ENCODE data around the gene AP1M2. TPM values are rescaled to one million over a fixed set of nuclear protein-coding genes. Genes with fewer than 3 reads are reported as not detected.

AP1M2 gene
- total RNA-seq, 2 donors from 2014 or later, result not detected

GRCh38 chr19:10604460-10604980 is 17.4 kb upstream of the AP1M2 start:
- H3K36me3 Mint-ChIP-seq, result peaks cover 21% of the 10 kb centered on the region in 2 donors
- H3K27ac Mint-ChIP-seq, result peak overlapping the region; percentile 99 to 100
- no peak for ATAC-seq
- H3K9me3 Mint-ChIP-seq, result no peaks in the 10 kb centered on the region
- peak in 1 of 2 donors; percentile 24 for DNase-seq (ENCODE audit: low spot score in 2 of 2)

DNA sequence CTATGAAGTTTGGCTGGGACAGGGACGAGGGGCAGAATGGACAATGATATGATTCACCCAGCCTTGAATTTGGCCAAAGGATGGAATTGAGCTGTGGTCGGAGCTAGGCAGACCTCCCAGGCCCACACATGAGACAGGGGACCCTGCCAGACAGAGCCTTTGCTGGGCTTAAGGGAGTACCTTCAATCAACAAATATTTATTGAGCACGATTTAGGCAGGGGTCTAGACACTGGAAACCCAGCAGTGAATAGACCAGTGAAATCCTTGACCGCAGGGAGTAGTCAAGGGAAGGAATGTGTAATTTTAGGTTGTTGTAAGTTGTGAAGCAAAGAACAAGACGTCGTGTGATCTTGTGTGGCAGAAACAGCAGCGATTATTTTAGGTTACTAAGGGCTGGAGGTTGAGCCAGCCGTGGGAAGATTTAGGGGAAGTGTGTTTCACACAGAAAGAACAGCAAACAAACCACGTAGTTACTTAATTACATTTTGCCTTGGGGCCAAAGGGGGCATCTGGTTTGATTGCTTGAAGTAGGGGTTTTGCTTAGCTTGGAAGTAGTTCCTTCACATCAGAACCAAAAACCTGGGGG is 16.9 kb upstream of the AP1M2 start:
- ATAC-seq, result peak; percentile 3 to 40
- Mint-ChIP-seq H3K27ac (peak overlapping the region; percentile 99 to 100), H3K36me3 (peaks cover 21% of the 10 kb centered on the region in 2 donors), H3K9me3 (no peaks in the 10 kb centered on the region)
- DNase-seq (ENCODE audit: low spot score in 2 of 2), result peak in 1 of 2 donors; percentile 17

DNA sequence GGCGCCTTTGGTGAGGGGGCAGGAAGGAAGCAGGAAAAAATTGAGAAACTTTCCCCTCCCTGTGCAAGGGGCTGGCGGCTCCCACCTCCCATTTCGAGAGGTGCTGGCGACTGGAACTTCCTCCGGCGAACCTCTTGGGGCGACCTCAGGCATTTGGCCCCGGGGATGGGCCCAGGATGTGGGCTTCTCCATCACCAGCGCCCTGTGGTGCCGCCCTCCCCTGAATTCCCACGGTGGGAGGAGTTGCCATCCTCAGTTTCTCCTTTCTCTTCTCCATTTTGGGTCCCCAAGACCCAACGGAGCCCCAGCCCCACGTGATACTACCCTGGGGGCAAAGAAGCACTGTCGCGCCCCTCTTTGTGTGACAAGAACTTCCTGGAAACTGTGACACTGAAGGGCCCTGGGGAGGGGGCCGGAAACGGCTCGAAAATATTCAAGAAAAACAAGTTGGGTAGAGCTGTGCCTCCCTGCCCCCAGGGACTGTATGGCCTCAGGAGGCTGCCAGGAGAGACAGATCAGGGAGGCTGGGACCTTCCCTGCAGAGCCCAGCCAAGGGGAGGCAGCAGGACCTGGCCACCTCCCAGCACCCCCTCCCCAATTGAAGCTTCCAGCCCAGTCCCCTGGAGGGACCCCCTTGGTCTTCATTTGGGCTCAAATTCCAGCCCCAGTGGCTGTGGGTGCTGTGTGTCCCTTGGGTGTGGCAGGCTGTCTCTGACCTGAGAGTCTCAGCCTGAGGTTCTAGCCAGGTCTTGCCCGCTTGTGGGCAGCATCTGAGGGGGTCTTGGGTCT is 16.2 kb upstream of the AP1M2 start:
- DNase-seq (ENCODE audit: low spot score in 2 of 2) (peak; percentile 71 to 81), ATAC-seq (peak; percentile 69 to 71)
- Mint-ChIP-seq H3K36me3 (peaks cover 21% of the 10 kb centered on the region in 2 donors), H3K27ac (peak overlapping the region; percentile 99 to 100), H3K9me3 (no peaks in the 10 kb centered on the region)

DNA sequence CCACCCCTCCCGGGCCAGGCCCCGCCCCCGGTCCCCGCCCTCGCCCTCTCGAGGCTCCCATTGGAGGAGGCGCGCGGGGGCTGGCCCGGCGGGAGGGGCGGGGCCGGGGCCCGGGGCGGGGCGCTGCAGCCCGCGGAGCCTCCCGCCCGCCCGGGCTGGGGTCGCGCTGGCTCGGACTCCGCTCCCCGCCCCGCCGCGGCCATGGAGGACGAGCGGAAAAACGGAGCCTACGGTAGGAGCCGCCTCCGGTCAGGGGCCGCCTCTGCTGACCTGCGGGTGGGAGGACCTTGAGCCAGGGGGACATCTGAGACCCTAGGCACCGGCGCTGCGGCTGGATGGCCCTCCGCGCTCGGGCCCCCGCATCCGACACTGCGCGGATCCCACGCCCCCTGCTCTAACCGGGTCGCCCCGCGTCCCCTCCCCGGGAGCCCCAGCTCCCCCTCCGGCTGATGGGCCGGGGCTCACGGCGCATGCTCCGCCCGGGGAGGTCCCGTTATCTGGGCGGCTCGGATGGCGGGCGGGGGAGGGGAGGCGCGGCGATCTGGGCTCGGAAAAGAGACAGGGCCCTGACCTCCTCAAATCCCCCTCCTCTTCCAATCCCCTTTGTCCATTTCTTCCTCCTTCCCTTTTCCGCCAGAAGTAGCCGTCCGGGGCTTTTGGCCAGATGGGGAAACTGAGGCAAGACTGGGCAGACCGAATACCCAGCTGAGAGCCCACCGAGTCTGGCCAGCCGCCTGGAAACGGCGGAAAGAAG is 15.4 kb upstream of the AP1M2 start:
- DNase-seq (ENCODE audit: low spot score in 2 of 2), result peak; percentile 82 to 89
- H3K36me3 Mint-ChIP-seq, result peaks cover 21% of the 10 kb centered on the region in 2 donors
- peak overlapping the region; percentile 99 to 100 for H3K27ac Mint-ChIP-seq
- no peaks in the 10 kb centered on the region for H3K9me3 Mint-ChIP-seq
- peak; percentile 80 to 89 for ATAC-seq

DNA sequence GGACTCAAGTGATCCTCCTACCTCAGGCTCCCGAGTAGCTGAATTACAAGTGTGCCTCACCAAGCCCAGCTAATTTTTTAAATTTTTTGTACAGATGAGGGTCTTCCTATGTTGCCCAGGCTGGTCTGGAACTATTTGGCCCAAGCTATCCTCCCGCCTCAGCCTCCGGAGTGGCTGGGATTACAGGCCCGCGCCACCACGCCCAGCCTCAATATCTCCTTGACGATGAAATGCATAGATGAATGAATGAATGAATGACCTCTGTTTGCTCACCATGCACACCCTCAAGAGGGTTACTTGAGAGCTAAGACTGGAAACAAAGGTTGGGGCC is 14.9 kb upstream of the AP1M2 start:
- DNase-seq (ENCODE audit: low spot score in 2 of 2), result no peak
- H3K27ac Mint-ChIP-seq, result peak overlapping the region; percentile 81 to 99
- peaks cover 21% of the 10 kb centered on the region in 2 donors for H3K36me3 Mint-ChIP-seq
- ATAC-seq, result no peak
- H3K9me3 Mint-ChIP-seq, result no peaks in the 10 kb centered on the region

DNA sequence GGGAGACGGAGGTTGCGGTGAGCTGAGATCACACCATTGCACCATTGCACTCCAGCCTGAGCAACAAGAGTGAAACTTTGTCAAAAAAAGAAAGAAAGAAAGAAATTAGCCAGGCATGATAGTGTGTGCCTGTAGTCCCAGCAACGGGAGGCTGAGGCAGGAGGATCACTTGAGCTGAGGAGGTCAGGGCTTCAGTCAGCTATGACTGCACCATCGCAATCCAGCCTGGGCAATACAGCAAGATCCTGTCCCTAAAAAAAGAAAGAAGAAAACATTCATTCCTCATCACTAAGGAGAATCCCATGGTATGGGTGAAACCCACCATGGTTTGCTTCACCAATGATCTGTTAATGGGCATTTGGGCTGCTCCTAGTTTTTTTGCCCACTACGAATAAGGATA is 13.0 kb upstream of the AP1M2 start:
- Mint-ChIP-seq H3K9me3 (no peaks in the 10 kb centered on the region), H3K36me3 (peaks cover 21% of the 10 kb centered on the region in 2 donors), H3K27ac (no peak overlapping the region)
- DNase-seq (ENCODE audit: low spot score in 2 of 2), result no peak
- ATAC-seq, result no peak

GRCh38 chr19:10593820-10594637 is 6.9 kb upstream of the AP1M2 start:
- Mint-ChIP-seq H3K9me3 (no peaks in the 10 kb centered on the region), H3K27ac (peak overlapping the region in 1 of 2 donors; percentile 40), H3K36me3 (no peaks in the 10 kb centered on the region)
- ATAC-seq (no peak), DNase-seq (ENCODE audit: low spot score in 2 of 2) (no peak)

GRCh38 chr19:10593148-10593547 is 6.0 kb upstream of the AP1M2 start:
- Mint-ChIP-seq H3K9me3 (no peaks in the 10 kb centered on the region), H3K36me3 (no peaks in the 10 kb centered on the region)
- DNase-seq (ENCODE audit: low spot score in 2 of 2), result no peak

DNA sequence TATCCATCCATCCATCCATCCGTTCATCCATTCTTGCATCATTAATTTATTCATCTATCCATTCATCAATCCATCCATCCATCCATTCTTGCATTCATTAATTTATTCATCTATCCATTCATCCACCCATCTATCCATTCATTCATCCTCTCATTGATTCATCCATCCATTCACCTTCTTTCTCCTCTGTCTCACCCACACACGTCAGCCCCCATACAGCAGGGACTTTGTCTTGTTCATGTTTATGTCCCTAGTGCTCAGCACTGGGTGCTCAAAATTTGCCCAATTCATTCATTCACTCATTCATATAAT is 683 bp upstream of the AP1M2 start:
- ATAC-seq (no peak), DNase-seq (ENCODE audit: low spot score in 2 of 2) (no peak)
- Mint-ChIP-seq H3K36me3 (peaks cover 0 to 7% of the 10 kb centered on the region in 2 donors), H3K27ac (no peak overlapping the region), H3K9me3 (peaks cover 7% of the 10 kb centered on the region in 2 donors)

More at GRCh38 chr19:10593148-10593547, 6.0 kb upstream of the AP1M2 start:
- no peak for ATAC-seq
- no peak overlapping the region for H3K27ac Mint-ChIP-seq

DNA sequence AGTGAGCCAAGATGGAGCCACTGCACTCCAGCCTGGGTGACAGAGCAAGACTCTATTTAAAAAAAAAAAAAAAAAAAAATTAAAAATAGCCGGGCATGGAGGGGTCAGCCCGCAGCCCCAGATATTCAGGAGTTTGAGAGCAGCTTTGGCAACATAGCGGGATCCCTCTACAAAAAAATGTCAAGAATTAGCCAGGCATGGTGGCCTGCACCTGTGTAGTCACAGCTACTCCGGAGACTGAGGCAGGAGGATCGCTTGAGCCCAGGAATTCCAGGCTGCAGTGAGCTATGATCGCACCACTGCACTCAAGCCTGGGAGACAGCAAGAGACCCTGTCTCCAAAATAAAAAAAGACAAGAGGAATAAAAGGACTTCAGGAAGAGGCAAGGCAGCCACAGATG is 716 bp downstream of the AP1M2 start:
- Mint-ChIP-seq H3K36me3 (peaks cover 0 to 7% of the 10 kb centered on the region in 2 donors), H3K27ac (no peak overlapping the region), H3K9me3 (peaks cover 7% of the 10 kb centered on the region in 2 donors)
- DNase-seq (ENCODE audit: low spot score in 2 of 2) (no peak), ATAC-seq (no peak)

GRCh38 chr19:10583036-10583776 is 3.9 kb downstream of the AP1M2 start:
- Mint-ChIP-seq H3K9me3 (peaks cover 7% of the 10 kb centered on the region in 2 donors), H3K36me3 (peaks cover 0 to 7% of the 10 kb centered on the region in 2 donors), H3K27ac (no peak overlapping the region)
- no peak for ATAC-seq
- no peak for DNase-seq (ENCODE audit: low spot score in 2 of 2)

GRCh38 chr19:10582091-10582490 is 5.0 kb downstream of the AP1M2 start:
- DNase-seq (ENCODE audit: low spot score in 2 of 2) (no peak), ATAC-seq (no peak)
- Mint-ChIP-seq H3K36me3 (no peaks in the 10 kb centered on the region), H3K9me3 (no peaks in the 10 kb centered on the region), H3K27ac (no peak overlapping the region)

- no peak overlapping the region for H3K27ac Mint-ChIP-seq
- ATAC-seq, result peak; percentile 91 to 95
- H3K36me3 Mint-ChIP-seq, result no peaks in the 10 kb centered on the region
- peak; percentile 82 to 90 for DNase-seq (ENCODE audit: low spot score in 2 of 2)
- no peaks in the 10 kb centered on the region for H3K9me3 Mint-ChIP-seq
Measured at GRCh38 chr19:10580979-10581631, 6.0 kb downstream of the AP1M2 start.

- peak overlapping the region in 1 of 2 donors; percentile 29 for H3K27ac Mint-ChIP-seq
- DNase-seq (ENCODE audit: low spot score in 2 of 2) (no peak), ATAC-seq (no peak)
- no peaks in the 10 kb centered on the region for H3K9me3 Mint-ChIP-seq
- no peaks in the 10 kb centered on the region for H3K36me3 Mint-ChIP-seq
Measured at GRCh38 chr19:10577951-10578350, 9.2 kb downstream of the AP1M2 start.

- ATAC-seq, result peak in 1 of 2 donors; percentile 33
- no peak for DNase-seq (ENCODE audit: low spot score in 2 of 2)
- no peaks in the 10 kb centered on the region for H3K36me3 Mint-ChIP-seq
- peak overlapping the region in 1 of 2 donors; percentile 37 for H3K27ac Mint-ChIP-seq
- H3K9me3 Mint-ChIP-seq, result no peaks in the 10 kb centered on the region
Measured at GRCh38 chr19:10575011-10575716, 11.9 kb downstream of the AP1M2 start.

Measured in activated naive CD4-positive, alpha-beta T cell treated with anti-CD3 and anti-CD28 coated beads, Interleukin-2, amount 50 U/mL, for 72 hours (primary cell).